DOHH2 (cell line): ENCODE data around the gene PHF20.

Experiments
- EZH2phosphoT487 ChIP-seq: fragments of 200-600 bp; sonication (generic); IDR thresholded peaks from 2 replicates; pipeline ENCODE4 v1.6.1; 2017; ENCODE audit warnings: borderline replicate concordance, mild to moderate bottlenecking, antibody characterized with exemption, low read length, moderate library complexity, mixed read lengths
- TF ChIP-seq, protein P1 (sequence below): fragments of 200-600 bp; sonication (generic); IDR thresholded peaks from one replicate; pipeline ENCODE4 v1.5.1; 2014; ENCODE audit warnings: antibody characterized with exemption, mild to moderate bottlenecking, low read depth, low read length; ENCODE audit not compliant: poor library complexity, severe bottlenecking

DNA sequence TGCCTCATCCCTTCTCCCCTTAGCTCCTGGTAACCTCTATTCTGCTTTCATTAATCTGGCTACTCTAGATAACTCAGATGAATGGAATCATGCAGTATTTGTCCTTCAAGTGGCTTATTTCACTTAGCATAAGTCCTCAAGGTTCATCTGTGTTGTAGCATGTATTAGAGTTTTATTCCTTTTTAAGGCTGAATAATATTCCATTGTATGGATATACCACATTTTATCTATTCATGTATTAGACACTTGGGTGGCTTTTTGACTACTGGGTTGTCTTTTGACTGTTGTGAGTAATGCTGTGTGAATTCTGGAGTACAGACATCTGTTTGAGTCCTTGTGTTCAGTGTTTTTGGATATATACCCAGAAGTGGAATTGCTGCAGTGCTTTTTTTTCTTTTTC, 58.4 kb downstream of the PHF20 start:
- TF ChIP-seq, protein P1, sequence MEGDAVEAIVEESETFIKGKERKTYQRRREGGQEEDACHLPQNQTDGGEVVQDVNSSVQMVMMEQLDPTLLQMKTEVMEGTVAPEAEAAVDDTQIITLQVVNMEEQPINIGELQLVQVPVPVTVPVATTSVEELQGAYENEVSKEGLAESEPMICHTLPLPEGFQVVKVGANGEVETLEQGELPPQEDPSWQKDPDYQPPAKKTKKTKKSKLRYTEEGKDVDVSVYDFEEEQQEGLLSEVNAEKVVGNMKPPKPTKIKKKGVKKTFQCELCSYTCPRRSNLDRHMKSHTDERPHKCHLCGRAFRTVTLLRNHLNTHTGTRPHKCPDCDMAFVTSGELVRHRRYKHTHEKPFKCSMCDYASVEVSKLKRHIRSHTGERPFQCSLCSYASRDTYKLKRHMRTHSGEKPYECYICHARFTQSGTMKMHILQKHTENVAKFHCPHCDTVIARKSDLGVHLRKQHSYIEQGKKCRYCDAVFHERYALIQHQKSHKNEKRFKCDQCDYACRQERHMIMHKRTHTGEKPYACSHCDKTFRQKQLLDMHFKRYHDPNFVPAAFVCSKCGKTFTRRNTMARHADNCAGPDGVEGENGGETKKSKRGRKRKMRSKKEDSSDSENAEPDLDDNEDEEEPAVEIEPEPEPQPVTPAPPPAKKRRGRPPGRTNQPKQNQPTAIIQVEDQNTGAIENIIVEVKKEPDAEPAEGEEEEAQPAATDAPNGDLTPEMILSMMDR = no peak
- no peak for TF ChIP-seq EZH2phosphoT487
